ENCODE data around the gene LGR6. TPM values are rescaled to one million over a fixed set of nuclear protein-coding genes. Genes with fewer than 3 reads are reported as not detected.

Gene LGR6
- total and polyA plus RNA-seq, 2 of the 4 experiments (the other 2 are of a cell fraction) = not detected

DNA sequence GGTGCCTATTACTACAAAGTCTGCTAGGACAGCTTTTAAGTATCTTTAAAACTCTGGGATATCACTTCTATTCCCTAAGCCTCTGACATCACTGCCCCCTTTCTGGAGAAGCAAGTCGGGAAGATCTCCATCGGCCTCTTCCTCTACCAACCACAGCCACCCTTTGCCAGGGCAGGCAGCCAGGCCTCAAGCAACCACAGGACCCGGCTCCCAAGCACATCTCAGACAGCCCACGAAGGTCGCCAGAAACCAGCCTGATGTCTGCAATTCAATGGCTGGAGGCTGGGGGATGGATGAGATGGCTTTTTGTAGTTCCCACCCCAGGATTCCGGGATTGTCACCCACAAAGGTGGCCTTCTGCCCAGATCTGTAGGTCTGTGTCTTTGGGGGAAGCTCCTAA lies 70.7 kb downstream of the LGR6 start:
- Histone ChIP-seq H4K91ac (ENCODE audit: insufficient read depth, low read depth, low read length) (no peak overlapping the region), H3K27me3 (ENCODE audit: control insufficient read depth, insufficient read depth, low read length) (peaks cover 63% of the 10 kb centered on the region), H2AFZ (replicated peaks; ENCODE audit: low read length, poor library complexity) (no peak overlapping the region), H3K56ac (ENCODE audit: extremely low read depth, insufficient read depth, low read length) (no peak overlapping the region), H4K20me1 (ENCODE audit: insufficient read depth, low read length) (no peaks in the 10 kb centered on the region), H2BK120ac (ENCODE audit: low read depth, low read length) (no peak overlapping the region), H3K4me1 (ENCODE audit: control insufficient read depth, insufficient read depth, low read length) (no peaks in the 10 kb centered on the region), H3K23ac (ENCODE audit: low read depth, low read length) (no peak overlapping the region), H4K8ac (ENCODE audit: low read depth in 2 of 2, low read length in 2 of 2) (no peak overlapping the region), H3K4me2 (ENCODE audit: low read depth, low read length) (no peak overlapping the region), H3K9me3 (ENCODE audit: control insufficient read depth, insufficient read depth, low read length) (0 out of 2 replicates have a peak, but pooled peaks cover 2% of the 10 kb centered on the region), H3K18ac (ENCODE audit: low read depth, low read length) (no peak overlapping the region), H3K9ac (ENCODE audit: low read depth, low read length) (no peak overlapping the region), H2BK20ac (ENCODE audit: low read depth, low read length) (no peak overlapping the region), H3K27ac (ENCODE audit: insufficient read depth, low read length) (no peak overlapping the region), H3K14ac (replicated peaks; ENCODE audit: low read depth, low read length) (no peak overlapping the region), H3K36me3 (ENCODE audit: control insufficient read depth, insufficient read depth, low read length) (no peaks in the 10 kb centered on the region), H3K79me1 (ENCODE audit: low read depth in 1 of 2, low read length in 2 of 2) (no peaks in the 10 kb centered on the region), H4K5ac (ENCODE audit: low read depth, low read length) (no peak overlapping the region), H2AK5ac (ENCODE audit: low read depth, low read length) (no peak overlapping the region), H2BK15ac (ENCODE audit: low read depth, low read length) (no peak overlapping the region), H3K4ac (ENCODE audit: low read depth, low read length) (no peak overlapping the region), H2BK5ac (ENCODE audit: low read depth, low read length, poor library complexity, severe bottlenecking) (no peak overlapping the region), H2AK9ac (replicated peaks; ENCODE audit: low read depth, low read length, poor library complexity) (no peak overlapping the region), H3K4me3 (ENCODE audit: insufficient read depth, low read depth, low read length) (no peak overlapping the region), H3K9me1 (ENCODE audit: insufficient read depth, low read length) (no peaks in the 10 kb centered on the region)
- TF ChIP-seq RCOR1 (IDR thresholded peaks at IDR 0.05; ENCODE audit: insufficient replicate concordance, low read length) = no peak
- TF ChIP-seq, protein P1, sequence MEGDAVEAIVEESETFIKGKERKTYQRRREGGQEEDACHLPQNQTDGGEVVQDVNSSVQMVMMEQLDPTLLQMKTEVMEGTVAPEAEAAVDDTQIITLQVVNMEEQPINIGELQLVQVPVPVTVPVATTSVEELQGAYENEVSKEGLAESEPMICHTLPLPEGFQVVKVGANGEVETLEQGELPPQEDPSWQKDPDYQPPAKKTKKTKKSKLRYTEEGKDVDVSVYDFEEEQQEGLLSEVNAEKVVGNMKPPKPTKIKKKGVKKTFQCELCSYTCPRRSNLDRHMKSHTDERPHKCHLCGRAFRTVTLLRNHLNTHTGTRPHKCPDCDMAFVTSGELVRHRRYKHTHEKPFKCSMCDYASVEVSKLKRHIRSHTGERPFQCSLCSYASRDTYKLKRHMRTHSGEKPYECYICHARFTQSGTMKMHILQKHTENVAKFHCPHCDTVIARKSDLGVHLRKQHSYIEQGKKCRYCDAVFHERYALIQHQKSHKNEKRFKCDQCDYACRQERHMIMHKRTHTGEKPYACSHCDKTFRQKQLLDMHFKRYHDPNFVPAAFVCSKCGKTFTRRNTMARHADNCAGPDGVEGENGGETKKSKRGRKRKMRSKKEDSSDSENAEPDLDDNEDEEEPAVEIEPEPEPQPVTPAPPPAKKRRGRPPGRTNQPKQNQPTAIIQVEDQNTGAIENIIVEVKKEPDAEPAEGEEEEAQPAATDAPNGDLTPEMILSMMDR (conservative IDR thresholded peaks at IDR 0.05; ENCODE audit: low read depth, low read length) = no peak
- TF ChIP-seq SMC3 (IDR thresholded peaks at IDR 0.05; ENCODE audit: low read depth, low read length) = no peak
- TF ChIP-seq FOS (IDR thresholded peaks at IDR 0.05; ENCODE audit: low read depth, low read length) = no peak
- ATAC-seq (ENCODE audit: low read depth) = no peak
- DNase-seq = no peak
- in situ Hi-C loops (cut with MboI; ENCODE audit: low sequenced_read_pairs) (no loop called here), intact Hi-C loops (cut with micrococcal nuclease) (no loop called here), dilution Hi-C loops (cut with HindIII; ENCODE audit: low sequenced_read_pairs, unreplicated experiment) (no loop called here)
- no CpG with 5 or more reads among the region's 6 CpGs for WGBS, 2 experiments (ENCODE audit: extremely low coverage in 2 of 2, insufficient read length in 1 of 2)
- BruUV-seq (replicated peaks) = no TSS peak
- ChIA-PET CTCF (no interaction called here), POLR2A (ENCODE audit: unreplicated experiment) (no interaction called here)
